Suprapubic skin (tissue), 4 donors: ENCODE measurements around the gene DEXI. TPM values are rescaled to one million over a fixed set of nuclear protein-coding genes. Genes with fewer than 3 reads are reported as not detected.

ENCODE experiments used
- DNase-seq, 2 donors: peaks; one replicate each; pipeline ENCODE4 v3.0.0-alpha.2; 2019; ENCODE audit warnings: low spot score in 2 of 2
- H3K27ac ChIP-seq: fragments of 200-600 bp; sonication (generic); one replicate; pipeline ENCODE4 v1.5.1; 2019
- H3K27me3 ChIP-seq: fragments of 200-600 bp; sonication (generic); one replicate; pipeline ENCODE4 v1.5.1; 2019
- H3K36me3 ChIP-seq: fragments of 200-600 bp; sonication (generic); one replicate; pipeline ENCODE4 v1.5.1; 2019
- H3K4me1 ChIP-seq: fragments of 200-600 bp; sonication (generic); one replicate; pipeline ENCODE4 v1.5.1; 2019
- H3K4me3 ChIP-seq: fragments of 200-600 bp; sonication (generic); one replicate; pipeline ENCODE4 v1.5.1; 2019; ENCODE audit warnings: mild to moderate bottlenecking
- H3K9me3 ChIP-seq: fragments of 200-600 bp; sonication (generic); one replicate; pipeline ENCODE4 v1.5.1; 2019
- CTCF ChIP-seq, 2 donors: fragments of 200-600 bp in 1 of 2; fragments of 450-650 bp in 1 of 2; sonication (generic) in 1 of 2; IDR thresholded peaks; one replicate each; pipeline ENCODE4 v1.5.1; 2016 to 2019; ENCODE audit warnings: antibody characterized with exemption in 2 of 2, mild to moderate bottlenecking in 1 of 2, moderate library complexity in 1 of 2
- EP300 ChIP-seq: sonication (generic); formaldehyde crosslinking; IDR thresholded peaks from one replicate; pipeline ENCODE4 v1.6.1; 2017; ENCODE audit warnings: antibody characterized with exemption
- POLR2A ChIP-seq, 2 donors: fragments of 450-650 bp; IDR thresholded peaks; one replicate each; pipeline ENCODE4 v1.6.1; 2017; ENCODE audit warnings: antibody characterized with exemption in 2 of 2, mild to moderate bottlenecking in 2 of 2, moderate library complexity in 2 of 2
- POLR2AphosphoS5 ChIP-seq, 3 donors: sonication (generic); formaldehyde crosslinking; IDR thresholded peaks; one replicate each; pipeline ENCODE4 v1.6.1; 2017; ENCODE audit warnings: antibody characterized with exemption in 3 of 3
- WGBS: methylation state at CpG from one replicate; pipeline ENCODE4 v1.1.5; 2018; 5-methylcytosine and 5-hydroxymethylcytosine counted together
- total RNA-seq, 4 donors: library from RNA; depleted of rRNA; stranded (reverse); fragments of >200 nt; gene quantifications; one replicate each; pipeline ENCODE4 v1.1.0, GENCODE V29; 2016

Gene DEXI
- total RNA-seq, 4 donors from 2014 or later, result 35.9 to 72.7 (median 58.3) TPM

- peak overlapping the region; percentile 67 for H3K27ac ChIP-seq
- no peaks in the 10 kb centered on the region for H3K27me3 ChIP-seq
- DNase-seq, result no peak
- no peak overlapping the region for H3K4me3 ChIP-seq
- H3K36me3 ChIP-seq, result peaks cover 6% of the 10 kb centered on the region
- H3K4me1 ChIP-seq, result peaks cover 38% of the 10 kb centered on the region
- 76% methylated on average over 3 of the region's 3 CpGs for WGBS
- no peak for TF ChIP-seq POLR2AphosphoS5 (IDR thresholded peaks at IDR 0.05)
- no peak for TF ChIP-seq POLR2A (IDR thresholded peaks at IDR 0.05)
- TF ChIP-seq EP300, result no peak
- H3K9me3 ChIP-seq, result no peaks in the 10 kb centered on the region
Measured at GRCh38 chr16:10980813-10981212, 38.5 kb upstream of the DEXI start.

GRCh38 chr16:10979717-10980601 is 37.7 kb upstream of the DEXI start:
- TF ChIP-seq POLR2AphosphoS5 (IDR thresholded peaks at IDR 0.05), result no peak
- no peak for TF ChIP-seq EP300
- no peak for TF ChIP-seq POLR2A (IDR thresholded peaks at IDR 0.05)
- peaks cover 6% of the 10 kb centered on the region for H3K36me3 ChIP-seq
- no peaks in the 10 kb centered on the region for H3K27me3 ChIP-seq
- peak overlapping the region; percentile 67 for H3K27ac ChIP-seq
- peak in 1 of 2 donors; percentile 75 for DNase-seq
- WGBS, result 32% methylated on average over 19 of the region's 19 CpGs
- no peaks in the 10 kb centered on the region for H3K9me3 ChIP-seq
- peaks cover 38% of the 10 kb centered on the region for H3K4me1 ChIP-seq
- no peak overlapping the region for H3K4me3 ChIP-seq

- H3K4me3 ChIP-seq, result no peak overlapping the region
- WGBS, result 91% methylated on average over 14 of the region's 14 CpGs
- H3K27me3 ChIP-seq, result no peaks in the 10 kb centered on the region
- peaks cover 38% of the 10 kb centered on the region for H3K4me1 ChIP-seq
- TF ChIP-seq CTCF (IDR thresholded peaks at IDR 0.05) (no peak), POLR2AphosphoS5 (IDR thresholded peaks at IDR 0.05) (no peak)
- H3K27ac ChIP-seq, result peak overlapping the region; percentile 53
- no peaks in the 10 kb centered on the region for H3K9me3 ChIP-seq
- no peak for DNase-seq
- peaks cover 12% of the 10 kb centered on the region for H3K36me3 ChIP-seq
Measured at GRCh38 chr16:10978871-10979446, 36.7 kb upstream of the DEXI start.

GRCh38 chr16:10978124-10978523 is 35.9 kb upstream of the DEXI start:
- 99% methylated on average over 5 of the region's 6 CpGs for whole genome bisulfite sequencing
- TF ChIP-seq POLR2AphosphoS5 (IDR thresholded peaks at IDR 0.05), result no peak
- TF ChIP-seq POLR2A (IDR thresholded peaks at IDR 0.05), result no peak
- Histone ChIP-seq H3K27me3 (no peaks in the 10 kb centered on the region), H3K4me1 (peaks cover 37% of the 10 kb centered on the region), H3K27ac (no peak overlapping the region), H3K4me3 (no peak overlapping the region), H3K9me3 (no peaks in the 10 kb centered on the region), H3K36me3 (peaks cover 15% of the 10 kb centered on the region)
- no peak for DNase-seq

GRCh38 chr16:10976634-10977033 is 34.4 kb upstream of the DEXI start:
- 100% methylated on average over 2 of the region's 3 CpGs for WGBS
- H3K36me3 ChIP-seq, result peaks cover 18% of the 10 kb centered on the region

GRCh38 chr16:10972819-10973464 is 30.7 kb upstream of the DEXI start:
- DNase-seq, result no peak
- Histone ChIP-seq H3K4me3 (no peak overlapping the region), H3K27me3 (no peaks in the 10 kb centered on the region), H3K36me3 (peaks cover 14% of the 10 kb centered on the region), H3K9me3 (no peaks in the 10 kb centered on the region), H3K27ac (no peak overlapping the region), H3K4me1 (peaks cover 9% of the 10 kb centered on the region)
- TF ChIP-seq CTCF (IDR thresholded peaks at IDR 0.05), result no peak
- no peak for TF ChIP-seq POLR2A (IDR thresholded peaks at IDR 0.05)
- TF ChIP-seq POLR2AphosphoS5 (IDR thresholded peaks at IDR 0.05), result no peak
- no peak for TF ChIP-seq EP300
- 86% methylated on average over 12 of the region's 12 CpGs for WGBS

More at GRCh38 chr16:10976634-10977033, 34.4 kb upstream of the DEXI start:
- no peak overlapping the region for H3K4me3 ChIP-seq
- H3K27ac ChIP-seq, result no peak overlapping the region
- H3K4me1 ChIP-seq, result peaks cover 30% of the 10 kb centered on the region
- no peaks in the 10 kb centered on the region for H3K9me3 ChIP-seq
- TF ChIP-seq POLR2A (IDR thresholded peaks at IDR 0.05) (no peak), CTCF (IDR thresholded peaks at IDR 0.05) (no peak), EP300 (no peak), POLR2AphosphoS5 (IDR thresholded peaks at IDR 0.05) (no peak)
- no peaks in the 10 kb centered on the region for H3K27me3 ChIP-seq
- DNase-seq, result no peak
